Medulla oblongata (tissue), 1 donor: ENCODE data around the gene PACSIN2.

Source experiments
- DNase-seq: peaks from one replicate; pipeline ENCODE4 v3.0.0-alpha.2; 2015; ENCODE audit errors: extremely low spot score

Gene PACSIN2

DNA sequence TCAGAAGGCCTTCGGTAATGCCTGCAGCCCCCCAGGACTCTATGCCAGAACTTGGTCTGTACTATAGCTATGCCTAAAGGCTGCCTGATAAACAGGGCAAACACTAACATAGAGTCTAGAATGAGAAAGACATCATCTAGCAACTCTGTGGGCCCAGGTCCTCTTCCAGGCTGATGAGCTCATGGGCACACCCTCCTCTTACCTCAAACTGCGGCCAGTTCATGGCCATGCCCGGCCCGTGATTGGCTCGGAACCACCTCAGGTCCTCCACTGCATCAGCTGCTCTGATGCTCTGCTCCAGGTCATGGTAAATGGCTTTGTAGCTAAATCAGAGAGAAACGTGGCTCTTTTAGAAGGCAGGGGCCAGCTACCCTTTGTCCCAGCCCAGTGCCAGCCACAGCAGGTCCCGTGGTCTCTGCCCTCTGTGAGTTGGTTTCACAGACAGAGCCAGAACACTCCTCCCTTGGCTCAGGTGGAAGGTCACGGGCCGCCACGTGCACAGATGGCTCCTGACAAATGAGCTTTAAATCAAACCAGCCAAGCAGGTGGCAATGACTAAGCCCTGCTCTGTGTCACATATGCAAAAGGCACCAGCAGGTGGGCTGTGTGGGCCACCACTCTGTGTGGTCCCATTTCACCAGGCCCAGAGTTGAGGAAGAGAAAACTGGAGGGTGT, 132.8 kb downstream of the PACSIN2 start:
- DNase-seq = no peak

DNA sequence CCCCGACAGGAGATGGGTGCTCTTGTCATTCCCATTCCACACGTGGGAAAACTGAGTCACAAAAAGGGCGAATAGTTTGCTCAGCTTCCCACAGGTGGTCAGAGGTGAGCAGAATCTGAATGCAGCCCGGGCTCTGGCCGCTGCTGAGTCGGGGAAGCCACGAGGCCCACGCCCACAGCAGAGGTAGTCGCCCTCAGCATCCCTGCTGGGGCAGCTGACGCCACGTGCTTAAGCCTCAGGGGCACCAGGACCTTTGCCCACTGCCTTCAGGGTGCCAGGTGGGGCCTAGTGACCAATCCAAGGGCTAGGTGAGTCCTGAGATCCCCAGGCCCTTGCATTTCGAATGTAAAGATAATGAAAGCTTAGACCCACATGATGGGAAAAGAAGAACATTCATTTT, 133.7 kb downstream of the PACSIN2 start:
- no peak for DNase-seq

DNA sequence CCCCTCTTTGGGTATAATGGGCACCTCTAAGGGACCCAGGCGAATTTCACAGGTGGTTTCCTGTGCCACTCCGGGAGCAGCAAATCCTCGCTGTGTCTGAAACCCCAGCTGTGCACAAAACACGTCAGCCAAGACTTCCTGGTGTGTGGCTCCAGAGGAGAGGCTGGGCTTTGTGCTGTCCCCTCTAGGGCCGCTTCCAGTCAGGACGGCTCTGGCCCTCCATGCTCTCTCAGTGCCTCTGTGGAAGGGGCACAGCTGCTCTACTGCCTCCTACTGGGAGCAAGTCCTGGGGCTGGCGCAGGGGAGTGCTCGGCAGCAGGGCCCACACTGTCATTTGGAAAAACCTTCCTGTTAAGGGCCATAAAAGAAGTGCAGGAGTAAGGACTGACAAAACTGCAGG, 134.1 kb downstream of the PACSIN2 start:
- no peak for DNase-seq

DNA sequence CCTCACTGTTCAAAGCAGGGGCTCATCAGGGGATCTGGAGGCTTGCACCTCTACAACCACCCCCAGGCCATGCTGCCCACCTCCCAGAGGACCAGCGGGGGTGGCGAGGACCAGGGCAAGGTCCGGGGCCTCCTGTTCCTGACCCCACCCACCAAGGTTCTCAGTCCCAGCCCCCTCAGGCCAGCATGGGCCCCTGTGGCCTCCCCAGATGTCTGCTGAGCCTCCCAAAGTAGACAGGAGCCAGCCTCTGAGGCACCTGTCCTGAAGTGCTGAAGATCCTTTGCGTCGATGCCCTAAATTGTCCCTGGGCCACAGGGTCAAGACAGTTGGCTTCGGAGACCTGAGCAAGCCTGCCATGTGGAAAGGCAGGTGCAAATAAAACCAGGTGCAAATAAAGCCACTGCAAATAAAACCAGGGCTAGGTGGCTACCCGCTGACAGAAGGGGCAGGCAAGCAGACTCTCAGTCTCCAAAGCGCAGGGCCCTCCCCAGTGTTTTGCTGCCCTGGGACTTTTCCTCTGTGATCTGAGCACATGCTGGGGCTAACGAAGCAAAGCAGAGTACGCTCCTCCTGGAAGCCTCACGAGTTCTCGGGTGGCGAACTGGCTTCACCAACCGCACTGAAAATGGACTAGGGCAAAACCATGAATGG, 135.5 kb downstream of the PACSIN2 start:
- no peak for DNase-seq

- no peak for DNase-seq
Measured at GRCh38 chr22:42878561-42879305, 136.2 kb downstream of the PACSIN2 start.

DNA sequence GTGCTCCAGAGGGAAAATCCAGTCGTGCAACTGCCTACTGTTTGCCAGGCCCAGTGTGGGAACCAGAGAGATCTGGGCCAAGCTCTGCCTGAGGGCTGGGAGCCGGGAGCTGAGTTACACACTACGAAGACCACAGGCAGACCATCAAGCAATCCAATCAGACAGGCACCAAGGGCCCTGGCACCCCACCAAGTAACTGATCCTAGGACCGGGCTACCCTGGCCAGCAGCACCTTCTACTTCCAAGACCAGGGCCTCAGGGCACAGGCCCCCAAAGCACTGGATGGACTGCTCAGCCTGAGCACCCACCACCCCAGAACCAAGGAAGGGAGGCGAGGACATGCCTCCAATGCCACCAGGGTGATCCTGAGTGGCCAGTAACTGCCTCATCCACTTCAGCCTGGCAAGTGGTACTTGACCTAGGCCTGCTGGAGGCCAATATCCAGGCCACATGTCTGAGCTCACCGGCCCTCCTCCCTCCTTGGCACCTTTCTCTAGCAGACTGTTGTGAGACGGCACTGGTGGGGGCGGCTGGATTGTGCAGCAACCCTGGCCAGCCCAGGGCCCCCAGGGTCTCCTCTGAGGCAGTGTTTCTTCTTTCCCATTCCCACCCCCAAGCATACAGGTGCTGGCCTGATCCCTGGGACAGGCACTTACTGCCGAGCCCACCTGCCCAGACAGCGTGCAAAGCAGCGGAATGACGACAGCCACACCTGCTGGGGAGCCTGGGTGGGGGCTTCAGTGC, 137.2 kb downstream of the PACSIN2 start:
- no peak for DNase-seq

DNA sequence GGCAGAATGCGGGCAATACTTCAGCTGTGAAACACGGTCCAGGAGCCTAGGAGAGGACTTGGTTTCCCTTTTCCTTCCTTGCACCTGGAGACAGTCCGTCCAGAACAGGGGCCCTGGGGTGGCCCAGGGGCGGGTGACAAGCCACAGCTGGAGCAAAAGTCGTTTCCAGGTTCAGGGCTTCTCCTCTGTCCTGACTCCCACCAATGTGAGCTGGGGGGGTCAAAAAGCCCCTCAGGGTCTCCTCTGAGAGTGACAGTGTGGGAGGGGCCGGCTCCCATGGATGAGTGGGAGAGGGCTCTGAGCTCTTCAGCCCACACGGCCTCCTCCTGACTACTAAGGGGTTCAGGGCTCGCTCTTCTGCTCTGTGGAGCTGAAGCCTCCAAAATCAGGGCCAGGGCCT, 137.8 kb downstream of the PACSIN2 start:
- DNase-seq = no peak

DNA sequence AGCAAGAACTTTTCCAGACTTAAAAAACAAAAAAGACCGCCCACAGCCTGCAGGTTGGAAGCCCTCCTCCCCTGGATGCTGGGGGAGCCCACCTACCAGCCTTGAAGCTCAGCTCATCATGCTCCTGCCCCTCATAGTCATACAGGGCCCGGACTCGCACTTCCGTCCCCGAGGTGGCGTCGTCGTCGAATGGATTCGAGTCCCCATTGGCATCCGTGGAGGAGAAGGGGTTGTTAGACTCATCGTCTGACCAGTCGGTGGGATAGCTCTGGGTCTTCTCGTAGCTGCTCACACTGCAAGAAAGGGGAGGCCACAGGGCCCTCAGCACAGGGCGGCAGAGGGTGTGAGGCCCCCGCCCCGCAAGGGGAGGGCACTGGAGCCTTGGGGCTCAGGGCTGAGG, 138.9 kb downstream of the PACSIN2 start:
- no peak for DNase-seq

GRCh38 chr22:42874010-42874409, 140.9 kb downstream of the PACSIN2 start:
- DNase-seq = no peak

DNA sequence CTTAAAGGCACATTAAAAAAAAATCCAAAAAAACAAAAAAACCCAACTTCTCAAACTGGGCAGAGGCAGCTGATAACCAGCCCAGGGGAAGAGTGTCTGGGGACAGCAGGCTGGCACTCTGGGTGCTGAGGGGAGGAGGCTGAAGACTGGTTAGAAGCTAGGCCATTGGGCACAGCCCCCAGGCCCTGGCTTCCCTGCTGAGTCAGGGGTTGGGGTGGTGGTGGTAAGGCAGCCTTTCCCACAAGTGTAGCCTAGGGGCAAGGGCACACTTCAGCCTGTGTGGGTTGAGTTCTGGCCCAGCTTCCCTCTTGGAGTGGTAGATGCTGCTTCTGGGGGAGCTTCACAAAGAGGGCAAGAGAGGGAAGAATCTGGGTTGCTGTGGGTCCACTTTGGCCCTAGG, 141.6 kb downstream of the PACSIN2 start:
- no peak for DNase-seq

GRCh38 chr22:42872821-42873220, 142.1 kb downstream of the PACSIN2 start:
- no peak for DNase-seq

GRCh38 chr22:42871146-42872050, 143.6 kb downstream of the PACSIN2 start:
- DNase-seq = no peak

DNA sequence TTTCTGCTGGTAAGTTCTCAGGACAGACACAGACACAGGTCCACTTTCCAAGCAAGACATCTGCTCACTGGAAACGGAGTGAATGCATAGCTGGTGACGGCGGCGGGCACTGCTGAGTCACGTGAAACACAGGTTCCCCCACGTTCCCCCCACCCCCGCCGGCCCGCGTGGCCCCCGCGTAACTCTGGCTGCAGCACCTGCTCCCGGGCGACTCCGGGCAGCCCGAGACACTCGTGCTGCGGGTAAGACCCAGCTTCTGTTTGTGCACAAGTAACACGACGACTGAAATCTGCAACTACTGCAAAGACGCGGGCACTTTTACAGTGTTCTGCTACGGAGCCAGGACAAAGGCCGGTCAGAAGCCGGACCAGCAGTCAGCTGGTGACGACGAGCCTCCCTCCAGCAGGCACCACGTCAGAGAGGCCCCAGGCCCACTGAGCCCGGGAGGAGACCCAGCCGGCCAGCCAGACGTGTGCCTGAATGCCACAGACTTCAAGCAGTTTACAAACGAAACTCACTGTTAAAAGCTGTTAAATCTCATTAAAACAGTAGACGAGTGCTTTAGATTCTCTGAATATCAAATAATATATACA, 145.0 kb downstream of the PACSIN2 start:
- DNase-seq = peak; percentile 35

- DNase-seq = no peak
Measured at GRCh38 chr22:42869463-42869862, 145.5 kb downstream of the PACSIN2 start.

DNA sequence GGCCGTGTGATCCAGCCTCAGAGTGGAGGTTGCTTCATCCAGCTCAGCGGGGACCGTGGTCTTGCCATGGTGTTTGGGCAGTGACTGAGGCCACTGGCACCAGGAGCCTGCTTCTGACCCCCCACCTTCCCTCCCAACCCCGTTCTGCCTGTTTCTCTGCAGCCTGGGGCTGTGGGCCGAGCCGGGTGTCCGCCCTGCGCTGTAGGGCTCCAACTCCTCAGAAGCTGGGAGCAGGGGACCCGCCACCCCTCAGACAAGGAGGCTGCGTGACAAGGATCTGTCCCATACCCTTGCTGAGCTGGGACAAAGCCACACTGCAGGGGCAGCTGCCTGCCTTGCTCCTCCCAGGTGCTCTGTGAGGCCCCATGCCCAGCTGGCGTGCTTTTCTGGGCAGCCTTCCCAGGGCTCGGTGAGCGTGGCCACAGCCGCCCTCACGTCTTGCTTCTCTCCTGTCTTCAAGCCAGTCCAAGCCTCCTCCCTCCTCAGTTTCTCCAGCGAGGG, 146.1 kb downstream of the PACSIN2 start:
- DNase-seq = peak; percentile 35

GRCh38 chr22:42866100-42866499, 148.8 kb downstream of the PACSIN2 start:
- no peak for DNase-seq

DNA sequence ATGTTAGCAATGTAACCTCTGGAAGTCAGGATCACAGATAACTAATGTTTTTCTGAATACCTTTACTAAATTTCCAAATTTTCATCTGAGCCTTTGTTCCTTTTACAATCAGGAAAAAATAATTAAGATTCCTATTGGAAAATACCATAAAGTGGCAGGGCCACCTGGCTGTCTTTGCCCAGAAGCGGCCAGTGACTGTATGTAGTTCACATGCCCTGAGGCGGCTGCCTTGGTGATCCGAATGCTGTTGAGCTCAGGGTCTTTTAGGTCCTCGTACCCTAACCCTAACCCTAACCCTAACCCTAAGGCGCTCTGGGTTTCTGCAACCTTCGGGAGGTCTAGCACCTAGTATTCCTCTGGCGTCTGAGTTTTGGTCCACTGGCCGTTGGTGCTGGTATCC, 149.4 kb downstream of the PACSIN2 start:
- DNase-seq = no peak

DNA sequence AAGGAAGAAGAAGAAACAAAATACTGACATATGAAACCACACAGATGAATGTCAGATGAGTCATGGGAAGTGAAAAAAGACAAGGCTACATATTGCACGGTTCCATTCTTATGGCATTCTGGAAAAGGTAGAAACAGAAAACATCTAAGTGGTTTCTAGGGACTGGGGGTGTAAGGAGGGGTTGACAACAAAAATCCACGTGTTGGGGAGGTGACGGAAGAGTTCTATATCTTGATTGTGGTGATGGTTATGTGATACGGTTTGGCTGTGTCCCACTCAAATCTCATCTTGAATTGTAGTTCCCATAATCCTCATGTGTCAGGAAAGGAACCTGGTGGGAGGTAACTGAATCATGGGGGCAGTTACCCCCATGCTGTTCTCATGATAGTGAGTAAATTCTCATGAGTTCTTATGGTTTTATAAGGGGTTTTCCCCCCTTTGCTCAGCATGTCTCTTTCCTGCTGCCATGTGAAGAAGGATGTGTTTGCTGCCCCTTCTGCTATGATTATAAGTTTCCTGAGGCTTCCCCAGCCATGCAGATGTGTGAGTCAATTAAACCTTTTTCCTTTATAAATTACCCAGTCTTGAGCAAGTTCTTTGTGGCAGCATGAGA, 151.5 kb downstream of the PACSIN2 start:
- DNase-seq = no peak

DNA sequence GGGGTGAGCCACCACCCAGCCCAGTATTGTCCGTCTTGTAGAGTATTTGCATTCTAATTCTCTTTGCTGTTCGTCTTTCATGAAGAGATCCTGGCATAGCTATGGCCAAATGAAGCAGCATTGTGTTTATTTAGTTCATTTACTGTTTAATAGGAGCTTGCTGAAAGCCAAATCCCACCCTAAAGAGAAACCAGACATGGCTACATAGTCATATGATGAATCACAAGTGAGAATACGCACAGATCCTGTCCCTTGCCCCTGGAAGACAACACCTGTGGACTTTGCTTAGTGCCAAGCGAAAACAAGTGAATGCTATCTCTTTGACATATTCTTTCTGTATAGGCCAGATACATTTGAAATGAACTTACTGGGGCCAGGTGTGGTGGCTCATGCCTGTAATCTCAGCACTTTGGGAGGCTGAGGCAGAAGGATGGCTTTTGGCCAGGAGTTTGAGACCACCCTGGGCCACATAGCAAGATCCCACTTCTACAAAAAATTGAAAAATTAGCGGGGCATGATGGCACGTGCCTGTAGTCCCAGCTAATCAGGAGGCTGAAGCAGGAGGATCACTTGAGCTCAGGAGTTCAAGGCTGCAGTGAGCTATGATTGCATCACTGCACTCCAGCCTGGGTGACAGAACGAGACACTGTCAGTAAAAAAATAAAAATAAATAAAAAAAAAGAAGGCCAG, 152.8 kb downstream of the PACSIN2 start:
- no peak for DNase-seq

DNA sequence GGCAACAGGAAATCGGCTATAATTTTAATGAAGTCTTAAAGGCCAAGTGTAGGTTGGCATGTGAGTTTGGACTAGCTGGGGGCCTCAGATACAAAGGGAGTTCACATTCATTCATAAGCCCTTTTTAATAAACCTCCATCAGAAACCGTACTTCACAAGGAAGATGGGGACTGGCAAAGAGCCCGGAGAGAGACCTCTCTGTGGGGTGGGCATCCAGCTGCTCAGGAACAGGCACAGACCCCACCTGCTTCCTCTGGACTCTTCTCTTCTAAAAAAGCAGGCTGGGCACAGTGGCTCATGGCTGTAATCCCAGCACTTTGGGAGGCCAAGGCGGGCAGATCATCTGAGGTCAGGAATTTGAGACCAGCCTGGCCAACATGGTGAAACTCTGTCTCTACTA, 154.0 kb downstream of the PACSIN2 start:
- DNase-seq = peak; percentile 37
